Activated CD8-positive, alpha-beta T cell treated with anti-CD3 and anti-CD28 coated beads, Interleukin-2, amount 10 ng/mL, durations not matched to agents 7 days and 5 days (primary cell): ENCODE results near the gene PYURF. TPM values are rescaled to one million over a fixed set of nuclear protein-coding genes. Genes with fewer than 3 reads are reported as not detected.

ENCODE experiments used
- ATAC-seq: fragments of 150-1000 bp; cut with Tn5 transposase; one replicate; pipeline ENCODE4 v1.10.0; 2021; ENCODE audit warnings: moderate library complexity
- CTCF ChIA-PET: fragments of 350-600 bp; sonication (Branson Sonifier 250); formaldehyde crosslinking; loops from one replicate; lab custom pipeline; 2021; ENCODE audit warnings: antibody characterized with exemption; lab: Charles Lee
- POLR2A ChIA-PET: fragments of 350-600 bp; sonication (Branson Sonifier 250); formaldehyde crosslinking; loops from one replicate; lab custom pipeline; 2021; ENCODE audit warnings: antibody characterized with exemption; lab: Charles Lee
- DNase-seq: peaks from one replicate; pipeline ENCODE4 v3.0.0-alpha.2; 2020
- H3K27ac Mint-ChIP-seq: one replicate; pipeline ENCODE4 v1.8.0; 2021; ENCODE audit warnings: mild to moderate bottlenecking, mixed read lengths
- H3K27me3 Mint-ChIP-seq: one replicate; pipeline ENCODE4 v1.8.0; 2021; ENCODE audit warnings: low read depth, mixed read lengths
- H3K36me3 Mint-ChIP-seq: one replicate; pipeline ENCODE4 v1.8.0; 2021; ENCODE audit warnings: low read depth, mixed read lengths
- H3K4me1 Mint-ChIP-seq: one replicate; pipeline ENCODE4 v1.8.0; 2021; ENCODE audit warnings: low read depth, mixed read lengths
- H3K4me3 Mint-ChIP-seq: one replicate; pipeline ENCODE4 v1.8.0; 2021; ENCODE audit warnings: mild to moderate bottlenecking, mixed read lengths
- H3K9me3 Mint-ChIP-seq: one replicate; pipeline ENCODE4 v1.8.0; 2022; ENCODE audit warnings: mixed read lengths; ENCODE audit not compliant: insufficient read depth
- total RNA-seq, 2 experiments: library from RNA; stranded (reverse); gene quantifications; one replicate each; pipeline ENCODE4 v1.2.3, GENCODE V29; 2021

Gene PYURF
- total RNA-seq, 2 experiments from 2014 or later = 43.7 to 48.7 TPM

DNA sequence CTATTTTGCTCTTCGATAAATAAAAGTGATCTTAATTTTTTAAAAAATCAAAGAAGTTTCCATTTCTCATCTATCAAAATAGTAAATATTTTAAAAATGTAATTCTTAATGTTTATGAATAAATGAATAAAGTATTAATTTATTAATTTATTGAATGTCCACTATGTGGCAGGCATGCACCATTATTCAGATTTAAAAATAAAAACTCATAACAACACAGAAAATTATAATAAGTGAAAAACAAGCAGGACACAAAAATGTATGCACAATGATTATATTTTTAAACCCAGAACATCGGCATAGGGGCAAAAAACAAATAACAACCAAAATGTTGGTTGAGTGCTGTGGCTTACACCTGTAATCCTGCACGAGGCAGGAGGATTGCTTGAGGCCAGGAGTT is 5.3 kb upstream of the PYURF start:
- no peaks in the 10 kb centered on the region for H3K9me3 Mint-ChIP-seq
- DNase-seq (no peak), ATAC-seq (no peak)
- CTCF ChIA-PET = interaction anchor here (3.6 to 4.1 kb wide), 2 partner anchors 11 to 494 kb away, joined by 15 to 19 read pairs; no protein-coding TSS in a partner anchor
- H3K4me1 Mint-ChIP-seq = peaks cover 28% of the 10 kb centered on the region
- no peaks in the 10 kb centered on the region for H3K27me3 Mint-ChIP-seq
- no peak overlapping the region for H3K4me3 Mint-ChIP-seq
- POLR2A ChIA-PET = no interaction called here
- H3K27ac Mint-ChIP-seq = no peak overlapping the region
- H3K36me3 Mint-ChIP-seq = no peaks in the 10 kb centered on the region

DNA sequence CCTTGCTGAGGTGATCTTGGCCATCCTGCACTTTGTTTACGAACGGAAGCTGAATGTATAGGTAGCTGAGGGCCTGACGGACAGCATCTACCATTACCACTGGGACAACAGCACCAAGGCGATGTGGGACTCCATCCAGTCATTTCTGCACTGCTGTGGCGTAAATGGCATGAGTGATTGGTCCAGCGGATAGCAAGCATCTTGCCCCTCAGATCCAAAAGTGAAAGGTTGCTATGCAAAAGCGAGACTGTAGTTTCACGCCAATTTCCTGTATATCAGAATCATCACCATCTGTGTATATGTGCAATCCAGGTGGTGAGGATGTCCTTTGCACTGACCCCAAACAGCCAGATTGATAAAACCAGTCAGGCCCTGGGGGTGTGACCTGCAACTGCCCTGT is 4.2 kb upstream of the PYURF start:
- no peak overlapping the region for H3K4me3 Mint-ChIP-seq
- POLR2A ChIA-PET = no interaction called here
- DNase-seq (no peak), ATAC-seq (no peak)
- no peak overlapping the region for H3K27ac Mint-ChIP-seq
- CTCF ChIA-PET = interaction anchor here (1.3 to 4.8 kb wide), 9 partner anchors 12 to 495 kb away, joined by 3 to 35 read pairs (median 5); no protein-coding TSS in a partner anchor
- H3K9me3 Mint-ChIP-seq = no peaks in the 10 kb centered on the region
- peaks cover 30% of the 10 kb centered on the region for H3K4me1 Mint-ChIP-seq
- no peaks in the 10 kb centered on the region for H3K27me3 Mint-ChIP-seq
- no peaks in the 10 kb centered on the region for H3K36me3 Mint-ChIP-seq

DNA sequence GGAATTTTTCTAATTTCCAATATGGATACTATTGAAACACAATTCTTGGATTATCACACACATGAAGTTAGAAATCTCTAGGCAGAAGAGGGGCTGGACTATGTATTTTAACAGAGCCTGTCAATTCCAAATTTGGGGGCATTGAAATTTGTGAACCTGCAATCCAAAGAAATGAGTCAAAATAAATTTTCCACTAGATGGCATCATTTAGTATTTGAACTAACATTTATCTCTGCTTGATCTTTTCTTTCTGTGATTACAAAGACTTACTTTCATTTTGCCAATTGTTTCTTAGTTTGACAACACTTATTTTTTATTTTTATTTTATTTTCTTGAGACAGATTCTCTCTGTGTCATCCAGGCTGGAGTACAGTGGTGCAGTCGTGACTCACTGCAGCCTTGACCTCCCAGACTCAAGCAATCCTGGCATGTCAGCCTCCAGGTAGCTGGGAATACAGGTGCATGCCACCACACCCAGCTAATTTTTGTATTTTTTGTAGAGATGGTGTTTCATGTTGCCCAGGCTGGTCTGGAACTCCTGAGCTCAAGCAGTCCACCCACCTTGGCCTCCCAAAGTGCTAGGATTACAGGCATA is 2.7 kb upstream of the PYURF start:
- ATAC-seq = no peak
- peaks cover 43% of the 10 kb centered on the region for H3K4me1 Mint-ChIP-seq
- H3K9me3 Mint-ChIP-seq = no peaks in the 10 kb centered on the region
- ChIA-PET POLR2A (interaction anchor here (1.1 kb wide), 1 partner anchor 137 kb away, joined by 4 read pairs; no protein-coding TSS in a partner anchor), CTCF (interaction anchor here (1.0 to 4.8 kb wide), 18 partner anchors 10 to 496 kb away, joined by 3 to 35 read pairs (median 5); no protein-coding TSS in a partner anchor)
- peaks cover 6% of the 10 kb centered on the region for H3K36me3 Mint-ChIP-seq
- H3K27me3 Mint-ChIP-seq = no peaks in the 10 kb centered on the region
- H3K4me3 Mint-ChIP-seq = no peak overlapping the region
- no peak for DNase-seq
- H3K27ac Mint-ChIP-seq = peak overlapping the region; percentile 34

DNA sequence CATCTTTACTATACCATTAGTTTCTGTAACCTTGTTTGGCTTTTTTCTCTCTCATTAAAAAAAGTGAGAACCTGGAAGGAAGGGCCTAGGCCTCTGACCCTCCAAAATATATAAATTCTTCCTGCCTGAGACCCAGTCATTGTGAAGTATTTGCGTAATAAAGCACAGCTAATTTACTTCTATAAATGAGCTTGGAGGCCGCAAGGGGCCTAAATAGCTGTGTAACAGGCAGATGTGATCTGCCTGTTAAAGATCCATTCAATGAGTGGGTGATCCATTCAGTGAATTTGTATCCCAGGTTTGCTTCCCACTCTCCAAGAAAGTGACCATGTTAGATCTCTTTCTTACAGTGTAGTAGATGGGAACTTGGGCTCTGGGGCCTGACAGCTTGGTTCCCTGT is 595 bp upstream of the PYURF start:
- DNase-seq (no peak), ATAC-seq (no peak)
- Mint-ChIP-seq H3K27me3 (no peaks in the 10 kb centered on the region), H3K27ac (peak overlapping the region; percentile 68), H3K9me3 (no peaks in the 10 kb centered on the region), H3K4me1 (peaks cover 47% of the 10 kb centered on the region), H3K4me3 (peak overlapping the region; percentile 95), H3K36me3 (peaks cover 15% of the 10 kb centered on the region)
- ChIA-PET CTCF (interaction anchor here (0.7 to 4.8 kb wide), 7 partner anchors 9 to 499 kb away, joined by 3 to 35 read pairs (median 4); no protein-coding TSS in a partner anchor), POLR2A (interaction anchor here (0.7 to 1.7 kb wide), 2 partner anchors 67 to 234 kb away, joined by 5 to 6 read pairs; partner anchors contain the start of gene HERC5)

DNA sequence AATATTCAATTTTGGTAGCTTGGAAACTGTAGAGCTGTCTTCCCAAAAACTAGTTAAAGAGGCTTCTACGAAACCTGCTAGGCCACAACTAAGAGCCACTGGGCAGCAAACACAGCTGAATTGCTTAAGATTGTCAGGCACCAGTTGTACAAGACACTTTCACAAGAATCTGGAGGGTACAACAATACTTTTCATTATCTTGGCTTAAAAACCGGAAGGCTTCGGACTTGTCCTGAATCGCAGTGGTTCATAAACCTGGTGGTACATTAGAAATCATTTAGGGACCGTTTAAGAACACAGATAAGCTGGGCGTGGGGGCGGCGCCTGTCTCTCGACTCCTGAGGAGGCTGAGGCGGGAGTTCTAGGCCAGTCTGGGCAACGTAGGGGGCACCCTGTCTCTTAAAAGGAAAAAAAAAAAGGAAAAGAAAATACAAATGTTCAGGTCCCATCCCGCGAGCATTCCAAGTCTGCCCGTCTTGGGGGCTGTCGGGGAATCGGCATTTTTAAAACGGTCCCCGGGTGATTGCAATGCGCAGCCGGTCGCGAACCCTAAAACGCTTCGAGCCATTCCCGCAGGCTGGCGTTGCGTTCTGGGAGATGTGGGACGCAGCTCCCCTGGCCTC is 763 bp downstream of the PYURF start:
- peak overlapping the region; percentile 88 for H3K27ac Mint-ChIP-seq
- peak overlapping the region; percentile 95 for H3K4me3 Mint-ChIP-seq
- H3K36me3 Mint-ChIP-seq = peaks cover 15% of the 10 kb centered on the region
- ATAC-seq = peak; percentile 14
- peaks cover 47% of the 10 kb centered on the region for H3K4me1 Mint-ChIP-seq
- POLR2A ChIA-PET = interaction anchor here (1.7 kb wide), 1 partner anchor 238 kb away, joined by 5 read pairs; the partner anchor contains the start of gene PPM1K
- DNase-seq = no peak
- CTCF ChIA-PET = interaction anchor here (0.7 to 1.6 kb wide), 8 partner anchors 14 to 501 kb away, joined by 3 to 6 read pairs (median 4); no protein-coding TSS in a partner anchor
- H3K9me3 Mint-ChIP-seq = no peaks in the 10 kb centered on the region
- no peaks in the 10 kb centered on the region for H3K27me3 Mint-ChIP-seq

DNA sequence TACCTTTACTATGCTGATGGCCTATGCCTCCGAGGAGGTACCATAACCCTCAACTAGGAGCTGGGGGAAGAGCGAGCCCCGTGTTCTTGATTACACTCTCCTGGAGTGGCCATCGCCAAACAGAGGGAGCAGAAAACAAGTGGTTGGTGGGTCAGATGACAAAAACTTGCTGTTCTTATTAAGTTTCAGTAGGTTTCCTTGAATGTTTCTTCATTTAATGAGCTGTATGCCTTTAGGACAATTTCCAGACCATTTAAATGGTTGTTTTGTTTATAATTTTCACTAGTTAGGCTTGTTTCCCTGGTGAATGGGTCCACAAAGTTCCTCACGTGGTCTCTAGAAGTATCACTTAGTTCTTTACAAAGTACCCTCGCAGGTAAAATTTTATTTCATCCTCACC is 4.7 kb downstream of the PYURF start:
- ATAC-seq (no peak), DNase-seq (no peak)
- Mint-ChIP-seq H3K27ac (no peak overlapping the region), H3K4me3 (no peak overlapping the region), H3K27me3 (no peaks in the 10 kb centered on the region), H3K4me1 (peaks cover 19% of the 10 kb centered on the region), H3K36me3 (peaks cover 15% of the 10 kb centered on the region), H3K9me3 (no peaks in the 10 kb centered on the region)
- CTCF ChIA-PET = interaction anchor here (0.8 to 1.0 kb wide), 2 partner anchors 149 to 300 kb away, joined by 3 to 4 read pairs; no protein-coding TSS in a partner anchor
- POLR2A ChIA-PET = no interaction called here

DNA sequence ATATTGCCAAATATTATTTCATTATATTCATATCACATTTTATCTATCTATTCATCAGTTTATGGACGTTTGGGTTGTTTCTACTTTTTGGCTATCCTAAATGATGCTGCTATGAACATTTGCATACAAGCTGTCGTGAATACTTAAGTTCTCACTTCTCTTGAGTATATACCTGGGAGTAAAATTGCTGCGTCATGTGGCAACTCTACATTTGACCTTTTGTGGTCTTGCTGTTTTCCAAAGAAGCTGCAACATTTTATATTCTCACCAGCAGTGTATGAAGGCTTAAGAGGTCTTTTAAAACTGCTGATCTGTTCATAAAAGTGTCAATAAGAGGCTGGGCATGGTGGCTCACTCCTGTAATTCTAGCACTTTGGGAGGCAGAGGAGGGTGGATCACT is 5.8 kb downstream of the PYURF start:
- Mint-ChIP-seq H3K9me3 (no peaks in the 10 kb centered on the region), H3K27ac (no peak overlapping the region), H3K36me3 (peaks cover 15% of the 10 kb centered on the region), H3K4me1 (peaks cover 17% of the 10 kb centered on the region), H3K4me3 (no peak overlapping the region), H3K27me3 (no peaks in the 10 kb centered on the region)
- ATAC-seq (no peak), DNase-seq (no peak)
- ChIA-PET POLR2A (no interaction called here), CTCF (interaction anchor here (0.8 to 8.3 kb wide), 6 partner anchors 12 to 306 kb away, joined by 3 to 156 read pairs (median 9); partner anchors contain the start of gene HERC5)

DNA sequence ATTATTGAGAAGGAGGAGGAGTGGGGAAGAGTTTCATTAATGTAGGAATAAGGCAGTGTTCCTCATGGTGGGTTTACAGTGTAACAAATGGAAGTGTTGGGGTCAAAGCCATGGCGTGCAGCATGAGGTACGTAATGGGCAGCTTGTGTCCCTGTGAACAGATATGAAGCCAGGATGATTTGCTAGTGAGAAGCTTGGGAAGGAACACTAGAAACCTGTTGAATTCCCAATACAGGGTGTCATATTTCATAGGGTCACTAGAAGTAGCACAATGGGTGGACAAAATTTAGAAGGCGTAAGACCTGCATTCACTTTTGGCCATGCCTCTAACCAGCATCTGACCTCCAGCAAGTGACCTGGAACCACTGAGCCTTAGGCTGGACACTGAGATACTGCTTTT is 6.8 kb downstream of the PYURF start:
- Mint-ChIP-seq H3K4me3 (no peak overlapping the region), H3K27me3 (no peaks in the 10 kb centered on the region), H3K9me3 (no peaks in the 10 kb centered on the region), H3K27ac (no peak overlapping the region), H3K4me1 (peaks cover 6% of the 10 kb centered on the region), H3K36me3 (peaks cover 12% of the 10 kb centered on the region)
- ATAC-seq (no peak), DNase-seq (no peak)
- ChIA-PET POLR2A (no interaction called here), CTCF (interaction anchor here (0.9 to 8.3 kb wide), 10 partner anchors 11 to 668 kb away, joined by 3 to 156 read pairs (median 9); partner anchors contain the start of genes HERC5 and PPM1K)

DNA sequence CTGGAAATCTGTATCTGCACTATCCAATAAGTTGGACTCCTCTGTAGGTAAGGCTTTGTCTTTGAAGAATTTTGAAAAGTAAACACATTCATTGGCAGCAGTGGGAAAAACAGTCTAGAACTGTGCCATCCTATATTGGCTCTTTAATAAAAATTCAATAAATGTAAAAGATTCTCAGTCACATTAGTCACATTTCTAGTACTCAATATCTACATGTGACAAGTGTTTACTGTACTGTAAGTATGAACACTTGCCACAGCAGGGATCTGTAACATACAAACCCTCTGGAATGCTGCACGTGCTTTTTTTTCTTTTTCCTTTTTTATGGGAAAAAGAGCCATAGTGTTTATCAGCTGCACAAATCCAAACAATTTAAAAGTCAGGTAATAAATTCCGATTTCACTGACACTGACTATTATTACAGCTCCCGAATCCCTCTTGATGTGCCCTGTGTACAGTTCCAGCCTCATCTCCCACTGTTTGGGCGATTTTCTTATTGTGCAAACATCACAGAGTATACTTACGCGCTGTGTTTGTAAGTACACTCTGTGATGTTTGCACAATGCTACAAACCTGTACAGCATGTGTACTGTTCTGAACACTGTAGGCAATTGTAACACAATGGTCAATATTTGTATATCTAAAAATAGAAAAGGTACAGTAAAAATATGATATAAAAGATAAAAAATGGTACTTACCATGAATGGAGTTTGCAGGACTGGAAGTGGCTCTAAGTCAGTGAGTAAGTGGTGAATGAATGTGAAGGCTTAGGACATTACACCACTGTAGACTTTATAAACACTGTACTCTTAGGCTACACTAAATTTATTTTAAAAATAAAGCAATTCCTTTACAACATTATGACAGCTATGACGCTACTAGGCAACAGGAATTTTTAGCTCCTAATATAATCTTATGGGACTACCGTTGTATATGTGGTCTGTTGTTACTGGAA is 8.7 kb downstream of the PYURF start:
- DNase-seq (no peak), ATAC-seq (no peak)
- H3K36me3 Mint-ChIP-seq = no peaks in the 10 kb centered on the region
- H3K27ac Mint-ChIP-seq = no peak overlapping the region
- peaks cover 4% of the 10 kb centered on the region for H3K27me3 Mint-ChIP-seq
- CTCF ChIA-PET = interaction anchor here (0.5 to 8.3 kb wide), 66 partner anchors 9 to 666 kb away, joined by 3 to 156 read pairs (median 5); partner anchors contain the start of genes HERC5, HERC6 and PPM1K
- no peaks in the 10 kb centered on the region for H3K9me3 Mint-ChIP-seq
- POLR2A ChIA-PET = no interaction called here
- H3K4me3 Mint-ChIP-seq = no peak overlapping the region
- no peaks in the 10 kb centered on the region for H3K4me1 Mint-ChIP-seq

DNA sequence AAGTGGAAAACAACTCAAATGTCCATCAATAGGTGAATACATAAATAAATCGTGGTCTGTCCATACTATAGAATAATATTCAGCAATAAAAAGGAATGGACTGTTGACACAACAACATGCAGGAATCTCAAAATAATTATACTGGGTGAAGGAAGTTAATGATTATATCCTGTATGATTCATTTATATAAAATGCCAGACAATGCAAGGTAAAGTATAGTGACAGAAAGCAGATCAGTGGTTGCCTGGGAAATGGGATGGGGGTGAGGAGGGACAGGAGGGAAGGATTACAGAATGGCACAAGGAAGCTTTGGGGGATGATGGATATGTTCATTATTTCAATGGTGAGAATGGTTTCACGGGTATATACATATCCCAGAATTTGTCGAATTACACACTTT is 12.3 kb downstream of the PYURF start:
- ATAC-seq (no peak), DNase-seq (no peak)
- peaks cover 2% of the 10 kb centered on the region for H3K36me3 Mint-ChIP-seq
- H3K27ac Mint-ChIP-seq = no peak overlapping the region
- no peaks in the 10 kb centered on the region for H3K4me1 Mint-ChIP-seq
- CTCF ChIA-PET = interaction anchor here (0.7 to 8.3 kb wide), 3 partner anchors 226 to 300 kb away, joined by 3 to 156 read pairs (median 3); partner anchors contain the start of gene PPM1K
- H3K27me3 Mint-ChIP-seq = peaks cover 4% of the 10 kb centered on the region
- POLR2A ChIA-PET = no interaction called here
- H3K4me3 Mint-ChIP-seq = no peak overlapping the region
- H3K9me3 Mint-ChIP-seq = no peaks in the 10 kb centered on the region

DNA sequence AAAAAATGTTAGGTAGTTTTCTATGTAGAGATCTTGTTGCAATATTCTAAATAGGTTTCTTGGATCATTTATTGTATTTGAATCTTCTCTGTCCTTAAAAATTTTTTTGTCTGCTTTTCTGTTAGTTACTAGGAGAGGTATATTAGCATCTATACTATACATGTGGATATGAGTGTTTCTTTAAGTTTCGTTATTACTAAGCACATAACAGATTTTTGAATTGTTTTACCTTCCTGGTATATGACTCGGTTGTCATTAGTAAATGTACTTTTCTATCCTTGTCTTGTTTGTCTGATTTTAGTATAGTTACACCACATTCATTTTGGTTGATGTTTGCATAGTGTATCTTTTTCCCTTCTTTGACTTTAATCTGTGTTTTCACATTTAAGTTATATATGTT is 20.2 kb downstream of the PYURF start:
- DNase-seq (no peak), ATAC-seq (no peak)
- Mint-ChIP-seq H3K4me3 (no peak overlapping the region), H3K27ac (no peak overlapping the region), H3K4me1 (peaks cover 11% of the 10 kb centered on the region), H3K36me3 (peaks cover 46% of the 10 kb centered on the region), H3K9me3 (no peaks in the 10 kb centered on the region), H3K27me3 (no peaks in the 10 kb centered on the region)
- ChIA-PET CTCF (interaction anchor here (4.7 kb wide), 1 partner anchor 12 kb away, joined by 52 read pairs; no protein-coding TSS in a partner anchor), POLR2A (no interaction called here)
